Fibroblast of lung (primary cell): ENCODE measurements around the gene TTC3.

Experiments
- EZH2 ChIP-seq: IDR thresholded peaks from 2 replicates; pipeline ENCODE4 v1.5.1; 2012; ENCODE audit warnings: low read length, control low read depth, mild to moderate bottlenecking; ENCODE audit errors: missing control alignments
- TF ChIP-seq, protein P1 (sequence below), 2 donors: IDR thresholded peaks in 1 of 2; conservative IDR thresholded peaks in 1 of 2; 1 replicate in 1 of 2; 2 replicates in 1 of 2; pipeline ENCODE4 v1.5.1; 2011 to 2012; ENCODE audit warnings: low read length in 2 of 2, control low read depth in 1 of 2, inconsistent platforms in 1 of 2, low read depth in 1 of 2, mild to moderate bottlenecking in 1 of 2

DNA sequence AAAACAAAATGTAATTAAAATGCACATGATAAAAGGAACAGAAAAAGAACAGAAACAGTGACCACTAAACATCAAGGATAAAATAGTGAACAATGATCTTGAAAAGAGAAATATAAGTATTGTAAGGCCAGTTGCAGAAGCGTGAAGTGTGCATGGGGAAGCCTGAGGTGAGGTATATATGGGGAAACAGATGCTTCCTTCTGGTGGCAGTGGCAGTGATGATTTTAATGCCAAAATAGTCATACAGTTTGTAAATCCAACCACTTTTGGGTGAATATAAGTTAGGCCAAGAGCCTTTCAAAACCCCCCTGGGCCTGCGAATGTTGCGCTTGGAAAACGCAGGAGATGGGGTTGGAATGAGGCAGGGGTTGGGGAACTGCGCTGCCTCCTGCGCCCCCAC is 27.3 kb downstream of the TTC3 start:
- TF ChIP-seq, protein P1, sequence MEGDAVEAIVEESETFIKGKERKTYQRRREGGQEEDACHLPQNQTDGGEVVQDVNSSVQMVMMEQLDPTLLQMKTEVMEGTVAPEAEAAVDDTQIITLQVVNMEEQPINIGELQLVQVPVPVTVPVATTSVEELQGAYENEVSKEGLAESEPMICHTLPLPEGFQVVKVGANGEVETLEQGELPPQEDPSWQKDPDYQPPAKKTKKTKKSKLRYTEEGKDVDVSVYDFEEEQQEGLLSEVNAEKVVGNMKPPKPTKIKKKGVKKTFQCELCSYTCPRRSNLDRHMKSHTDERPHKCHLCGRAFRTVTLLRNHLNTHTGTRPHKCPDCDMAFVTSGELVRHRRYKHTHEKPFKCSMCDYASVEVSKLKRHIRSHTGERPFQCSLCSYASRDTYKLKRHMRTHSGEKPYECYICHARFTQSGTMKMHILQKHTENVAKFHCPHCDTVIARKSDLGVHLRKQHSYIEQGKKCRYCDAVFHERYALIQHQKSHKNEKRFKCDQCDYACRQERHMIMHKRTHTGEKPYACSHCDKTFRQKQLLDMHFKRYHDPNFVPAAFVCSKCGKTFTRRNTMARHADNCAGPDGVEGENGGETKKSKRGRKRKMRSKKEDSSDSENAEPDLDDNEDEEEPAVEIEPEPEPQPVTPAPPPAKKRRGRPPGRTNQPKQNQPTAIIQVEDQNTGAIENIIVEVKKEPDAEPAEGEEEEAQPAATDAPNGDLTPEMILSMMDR (conservative IDR thresholded peaks at IDR 0.05 in 1 of 2, IDR thresholded peaks at IDR 0.05 in 1 of 2; ENCODE audit: low read depth in 1 of 2, low read length in 2 of 2), result no peak
- no peak for TF ChIP-seq EZH2
